ENCODE measurements around the gene PSMD10.

- no peak for TF ChIP-seq EZH2 (IDR thresholded peaks at IDR 0.05)
- no peak for TF ChIP-seq CTCF (IDR thresholded peaks at IDR 0.05)
- TF ChIP-seq EZH2phosphoT487 (IDR thresholded peaks at IDR 0.05) = no peak
Observed at GRCh38 chrX:108064001-108064400, 27.3 kb downstream of the PSMD10 start.

Measured in neural progenitor cell (in vitro differentiated cells).